Inflammatory macrophage treated with lipopolysaccharide for 1 hour (primary cell): ENCODE results near the gene APH1A.
"Not testable (repeated sequence)": the region's sequence is repeated elsewhere in the genome, so short reads cannot be mapped to it uniquely, and the experiment has no call there.

Experiments
- DNase-seq, 2 donors: peaks; one replicate each; pipeline ENCODE4 v3.0.0-alpha.2; 2020 to 2022

APH1A gene

DNA sequence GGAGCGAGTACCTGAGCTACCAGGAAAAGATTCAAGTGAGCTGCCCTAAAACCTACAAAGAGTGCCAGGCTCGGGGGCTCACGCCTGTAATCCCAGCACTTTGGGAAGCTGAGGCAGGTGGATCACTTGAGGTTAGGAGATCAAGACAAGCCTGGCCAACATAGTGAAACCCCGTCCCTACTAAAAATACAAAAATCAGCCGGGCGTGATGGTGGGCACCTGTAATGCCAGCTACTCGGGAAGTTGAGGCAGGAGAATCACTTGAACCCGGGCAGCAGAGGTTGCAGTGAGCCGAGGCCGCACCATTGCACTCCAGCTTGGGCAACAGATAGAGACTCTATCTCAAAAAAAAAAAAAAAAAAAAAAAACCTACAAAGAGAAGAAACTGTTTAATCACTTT is 35.9 kb downstream of the APH1A start:
- DNase-seq: not testable (repeated sequence)

DNA sequence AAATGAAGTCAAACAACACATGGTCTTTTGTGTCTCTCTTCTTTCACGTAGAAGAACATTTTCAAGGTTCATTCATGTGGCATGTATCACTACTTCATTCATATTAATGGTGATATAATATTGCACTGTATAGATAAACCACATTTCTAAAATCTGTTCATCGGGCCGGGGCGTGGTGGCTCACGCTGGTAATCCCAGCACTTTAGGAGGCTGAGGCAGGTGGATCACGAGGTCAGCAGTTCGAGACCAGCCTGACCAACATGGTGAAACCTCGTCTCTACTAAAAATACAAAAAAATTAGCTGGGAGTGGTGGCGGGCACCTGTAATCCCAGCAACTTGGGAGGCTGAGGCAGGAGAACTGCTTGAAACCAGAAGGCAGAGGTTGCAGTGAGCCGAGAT is 40.6 kb downstream of the APH1A start:
- DNase-seq: not testable (repeated sequence)

GRCh38 chr1:150227228-150227627 is 41.6 kb downstream of the APH1A start:
- DNase-seq: no peak

DNA sequence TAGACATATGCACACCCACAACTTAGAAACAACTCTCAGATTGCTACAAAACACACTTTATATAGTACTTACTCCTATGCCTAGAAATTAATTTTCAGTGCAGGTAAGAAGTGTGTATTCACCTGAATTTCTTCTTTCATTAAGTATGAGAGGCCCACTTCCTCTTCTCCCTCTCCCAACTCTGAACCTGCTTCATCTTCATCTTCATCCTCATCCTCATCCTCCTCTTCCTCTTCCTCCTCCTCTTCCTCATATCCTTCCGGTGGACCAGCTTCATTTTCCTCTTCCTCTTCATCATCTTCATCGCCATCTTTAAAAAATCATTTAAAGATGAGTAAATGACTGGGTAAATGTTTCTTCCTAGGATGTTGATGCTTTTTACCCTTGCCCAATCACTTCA is 42.3 kb downstream of the APH1A start:
- DNase-seq: no peak

DNA sequence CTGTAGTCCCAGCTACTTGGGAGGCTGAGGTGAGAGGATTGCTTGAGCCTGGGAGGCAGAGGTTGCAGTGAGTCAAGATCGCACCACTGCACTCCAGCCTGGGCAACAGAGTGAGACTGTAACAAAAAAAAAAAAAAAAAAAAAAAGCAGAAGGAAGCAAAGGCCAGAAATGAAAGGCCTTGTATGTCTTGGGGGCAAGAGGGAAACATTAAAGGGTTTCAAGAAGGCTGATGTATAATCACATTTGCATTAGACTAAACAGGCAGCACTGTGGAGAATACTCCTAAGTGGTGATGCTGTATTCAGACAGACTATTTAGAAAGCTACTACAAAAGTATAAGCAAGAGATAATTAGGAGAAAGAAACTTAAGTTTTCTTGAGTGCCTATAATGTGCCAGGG is 43.3 kb downstream of the APH1A start:
- DNase-seq: no peak

DNA sequence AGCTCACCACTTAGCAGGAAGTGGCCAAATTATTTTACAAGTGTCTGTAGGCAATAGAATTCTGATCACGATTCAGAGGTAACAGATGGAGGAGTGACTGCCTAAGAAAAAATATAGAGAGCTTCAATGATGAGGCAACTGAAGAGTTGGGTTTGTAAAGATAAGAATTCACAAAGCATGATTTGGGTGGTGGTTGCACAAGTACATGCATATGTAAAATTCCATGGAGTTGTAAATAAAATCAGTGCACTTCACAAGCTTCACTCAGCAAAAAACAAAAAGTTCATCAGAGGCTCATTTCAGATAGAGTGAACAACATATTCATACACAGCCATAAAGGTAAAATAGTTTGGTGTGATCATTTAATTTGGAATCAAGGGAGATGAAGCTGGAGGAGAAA is 43.8 kb downstream of the APH1A start:
- no peak for DNase-seq

DNA sequence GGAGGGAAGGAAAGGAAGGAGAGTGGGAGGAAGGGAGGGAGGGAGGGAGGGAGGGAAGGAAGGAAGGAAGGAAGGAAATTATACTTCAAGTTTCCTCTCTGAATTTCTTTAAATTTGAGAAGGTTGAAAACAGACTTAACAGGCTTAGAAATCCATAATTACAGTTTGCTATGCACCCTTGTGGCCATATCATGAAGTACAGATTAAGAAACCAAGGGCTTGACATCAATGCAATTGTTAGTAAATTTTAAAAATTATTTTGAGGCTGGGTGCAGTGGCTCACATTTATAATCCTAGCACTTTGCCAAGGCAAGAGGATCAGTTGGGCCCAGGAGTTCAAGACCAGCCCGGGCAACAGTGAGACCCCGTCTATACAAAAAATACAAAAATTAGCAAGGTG is 47.3 kb downstream of the APH1A start:
- peak in 1 of 2 donors; percentile 36 for DNase-seq

DNA sequence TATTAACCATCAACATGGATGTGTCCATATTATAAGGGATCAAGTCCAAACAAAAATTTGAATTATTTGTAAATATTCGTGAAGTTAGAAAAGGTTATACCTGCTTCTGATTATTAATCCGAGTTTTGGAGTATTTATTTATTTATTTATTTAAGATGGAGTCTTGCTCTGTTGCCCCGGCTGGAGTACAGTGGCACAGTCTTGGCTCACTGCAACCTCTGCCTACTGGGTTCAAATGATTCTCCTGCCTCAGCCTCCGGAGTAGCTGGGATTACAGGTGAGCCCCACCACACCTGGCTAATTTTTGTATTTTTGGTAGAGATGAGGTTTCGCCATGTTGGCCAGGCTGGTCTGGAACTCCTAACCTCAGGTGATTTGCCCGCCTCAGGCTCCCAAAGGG is 53.0 kb downstream of the APH1A start:
- DNase-seq: not testable (repeated sequence)
